ENCODE measurements around the gene TIAM1.
A peak's percentile ranks its signal among the peaks of the same experiment; 100 is the strongest.

Gene TIAM1

GRCh38 chr21:31132574-31133242 is 211.4 kb downstream of the TIAM1 start:
- no peak for DNase-seq (ENCODE audit: low read depth)

GRCh38 chr21:31130821-31131220 is 213.2 kb downstream of the TIAM1 start:
- DNase-seq (ENCODE audit: low read depth): no peak

GRCh38 chr21:31128234-31128633 is 215.8 kb downstream of the TIAM1 start:
- no peak for DNase-seq (ENCODE audit: low read depth)

- DNase-seq (ENCODE audit: low read depth): no peak
These were observed 220.1 kb downstream of the TIAM1 start for GRCh38 chr21:31124010-31124409.

GRCh38 chr21:31119199-31119598 is 224.9 kb downstream of the TIAM1 start:
- no peak for DNase-seq (ENCODE audit: low read depth)

- no peak for DNase-seq (ENCODE audit: low read depth)
These were observed 226.7 kb downstream of the TIAM1 start for GRCh38 chr21:31117128-31117916.

GRCh38 chr21:31115249-31115648 is 228.8 kb downstream of the TIAM1 start:
- no peak for DNase-seq (ENCODE audit: low read depth)

GRCh38 chr21:31111093-31111492 is 233.0 kb downstream of the TIAM1 start:
- DNase-seq (ENCODE audit: low read depth): no peak

GRCh38 chr21:31110430-31110829 is 233.6 kb downstream of the TIAM1 start:
- DNase-seq (ENCODE audit: low read depth): no peak

- no peak for DNase-seq (ENCODE audit: low read depth)
These were observed 236.2 kb downstream of the TIAM1 start for GRCh38 chr21:31107871-31108270.

GRCh38 chr21:31107176-31107785 is 236.8 kb downstream of the TIAM1 start:
- no peak for DNase-seq (ENCODE audit: low read depth)

GRCh38 chr21:31103571-31104265 is 240.3 kb downstream of the TIAM1 start:
- DNase-seq (ENCODE audit: low read depth): no peak

- no peak for DNase-seq (ENCODE audit: low read depth)
These were observed 240.9 kb downstream of the TIAM1 start for GRCh38 chr21:31103163-31103562.

- no peak for DNase-seq (ENCODE audit: low read depth)
These were observed 244.9 kb downstream of the TIAM1 start for GRCh38 chr21:31099122-31099521.

- peak; percentile 52 for DNase-seq (ENCODE audit: low read depth)
These were observed 245.5 kb downstream of the TIAM1 start for GRCh38 chr21:31098576-31099005.

GRCh38 chr21:31092832-31093625 is 251.0 kb downstream of the TIAM1 start:
- no peak for DNase-seq (ENCODE audit: low read depth)

- no peak for DNase-seq (ENCODE audit: low read depth)
These were observed 253.7 kb downstream of the TIAM1 start for GRCh38 chr21:31090376-31090775.

- no peak for DNase-seq (ENCODE audit: low read depth)
These were observed 255.6 kb downstream of the TIAM1 start for GRCh38 chr21:31088474-31088751.

GRCh38 chr21:31087639-31088473 is 256.2 kb downstream of the TIAM1 start:
- DNase-seq (ENCODE audit: low read depth): no peak

GRCh38 chr21:31084689-31085088 is 259.4 kb downstream of the TIAM1 start:
- DNase-seq (ENCODE audit: low read depth): no peak

- DNase-seq (ENCODE audit: low read depth): no peak
These were observed 265.3 kb downstream of the TIAM1 start for GRCh38 chr21:31078796-31079195.

Data from stimulated activated CD8-positive, alpha-beta memory T cell treated with anti-CD3 and anti-CD28 coated beads, Interleukin-15, amount 100 ng/mL, for 24 hours (primary cell).